PC-9 (cell line): ENCODE data around the gene PCNX3.

Experiments used
- CTCF ChIP-seq: fragments of 200-600 bp; sonication (generic); conservative IDR thresholded peaks from 2 replicates; pipeline ENCODE4 v1.6.1; 2017; ENCODE audit warnings: mixed run types, antibody characterized with exemption, mild to moderate bottlenecking, moderate library complexity
- EZH2 ChIP-seq: fragments of 200-600 bp; sonication (generic); IDR thresholded peaks from 2 replicates; pipeline ENCODE4 v1.8.0; 2017; ENCODE audit warnings: antibody characterized with exemption, low read depth

- TF ChIP-seq CTCF: no peak
- no peak for TF ChIP-seq EZH2
Observed at GRCh38 chr11:65655570-65656332, 40.2 kb downstream of the PCNX3 start.
